Adrenal gland (tissue), 12 donors: ENCODE results near the gene KCNK17. TPM values are rescaled to one million over a fixed set of nuclear protein-coding genes. Genes with fewer than 3 reads are reported as not detected.
A peak's percentile ranks its signal among the peaks of the same experiment; 100 is the strongest.

Experiments
- DNase-seq, 7 donors: peaks; one replicate each; pipeline ENCODE4 v3.0.0-alpha.2; 2019 to 2020
- H3K27ac ChIP-seq, 5 donors: fragments of 200-600 bp; sonication (generic) in 4 of 5; 1 replicate in 3 of 5; 2 replicates in 2 of 5; pipeline versions ENCODE4 v1.5.1 to v1.8.0; 2016 to 2020; ENCODE audit warnings: mild to moderate bottlenecking in 1 of 5
- H3K27me3 ChIP-seq: fragments of 200-600 bp; 2 replicates; pipeline ENCODE4 v1.8.0; 2021
- H3K36me3 ChIP-seq, 2 donors: fragments of 200-600 bp; replicated peaks in 1 of 2; 1 replicate in 1 of 2; 2 replicates in 1 of 2; pipeline versions ENCODE4 v1.5.1 to v1.8.0; 2018 to 2022
- H3K4me1 ChIP-seq, 2 donors: fragments of 200-600 bp; replicated peaks in 1 of 2; 1 replicate in 1 of 2; 2 replicates in 1 of 2; pipeline versions ENCODE4 v1.5.1 to v1.8.0; 2018 to 2021
- H3K4me3 ChIP-seq, 4 donors: fragments of 200-600 bp; sonication (generic) in 3 of 4; one replicate each; pipeline ENCODE4 v1.5.1; 2016 to 2018
- H3K9me3 ChIP-seq, 3 donors: fragments of 200-600 bp; sonication (generic) in 1 of 3; replicated peaks in 1 of 3; 1 replicate in 2 of 3; 2 replicates in 1 of 3; pipeline versions ENCODE4 v1.5.1 to v1.8.0; 2016 to 2021
- CTCF ChIP-seq, 6 experiments: fragments of 450-650 bp in 4 of 6; fragments of 200-600 bp in 2 of 6; sonication (generic) in 1 of 6; IDR thresholded peaks; 1 replicate in 5 of 6; 2 replicates in 1 of 6; pipeline versions ENCODE4 v1.5.1 to v1.8.0; 2016 to 2021; ENCODE audit warnings: antibody characterized with exemption in 6 of 6, mild to moderate bottlenecking in 2 of 6, moderate library complexity in 1 of 6
- POLR2A ChIP-seq, 2 donors: fragments of 450-650 bp; IDR thresholded peaks; one replicate each; pipeline ENCODE4 v1.6.1; 2017; ENCODE audit warnings: antibody characterized with exemption in 2 of 2, mild to moderate bottlenecking in 2 of 2, moderate library complexity in 1 of 2
- WGBS, 4 donors: extraction: QIAGEN DNeasy Blood & Tissue Kit in 2 of 4; methylation state at CpG; one replicate each; pipeline versions ENCODE4 v1.1.5 to v1.1.7; 2013 to 2017; 5-methylcytosine and 5-hydroxymethylcytosine counted together
- intact Hi-C, 2 donors: fragments of 100-400 bp; cut with DNase I; formaldehyde crosslinking; loops; one replicate each; pipeline versions ENCODE4 v1.14.1 to v1.15.0; 2022 to 2023
- polyA plus RNA-seq, 3 donors: library from polyadenylated mRNA; stranded (reverse); fragments of 200-250 nt in 2 of 3; fragments of 350-450 nt in 1 of 3; fragmentation: Illumina TruSeq in 1 of 3; extraction: RNeasy Lipid Tissue Mini Kit (QIAGEN cat#74804) in 1 of 3; gene quantifications; one replicate each; pipeline ENCODE4 v1.2.3, GENCODE V29; 2013 to 2014
- total RNA-seq, 9 donors: library from RNA; depleted of rRNA in 4 of 9; stranded (reverse); fragments of >200 nt in 4 of 9; fragments of 120-200 nt in 1 of 9; fragmentation: NEBNext Ultra II Directional in 1 of 9; extraction: Animal tissue kit (Norgen Biotek cat#: 25700) in 1 of 9; gene quantifications; one replicate each; pipeline versions ENCODE4 v1.1.0 to v1.2.4, GENCODE V29; 2013 to 2023
- donor health status: healthy with polysubstance abuse.
- donor health status: Bipolar disorder and iron deficiency.
- donor health status: DM: yes; HTN: yes; CAD: no.
- donor health status: DM: no; HTN: no; CAD: no.
- donor health status: DM: no; HTN: no; CAD: no.
- donor health status: DM: yes; HTN: yes; CAD: no.

The KCNK17 gene
- total and polyA plus RNA-seq, 12 donors = 0.10 to 0.36 (median 0.14) TPM; not detected in 8

- intact Hi-C loops = loop anchor here in 1 of 2 donors (10.0 kb wide), 1 partner anchor 956 kb away; no protein-coding TSS in a partner anchor
- Histone ChIP-seq H3K27ac (no peak overlapping the region), H3K4me3 (no peak overlapping the region), H3K4me1 (no peaks in the 10 kb centered on the region), H3K36me3 (no peaks in the 10 kb centered on the region), H3K9me3 (no peaks in the 10 kb centered on the region), H3K27me3 (no peaks in the 10 kb centered on the region)
- WGBS, 4 donors = 84 to 92% (median 91%) methylated on average over 12 to 15 of the region's 15 CpGs
- no peak for TF ChIP-seq CTCF (IDR thresholded peaks at IDR 0.05)
- TF ChIP-seq POLR2A (IDR thresholded peaks at IDR 0.05) = no peak
- no peak for DNase-seq
Observed at GRCh38 chr6:39348740-39349139, 34.5 kb upstream of the KCNK17 start.

- Histone ChIP-seq H3K4me3 (no peak overlapping the region), H3K4me1 (peaks cover 0 to 5% of the 10 kb centered on the region in 2 donors), H3K27me3 (no peaks in the 10 kb centered on the region), H3K36me3 (no peaks in the 10 kb centered on the region), H3K9me3 (no peaks in the 10 kb centered on the region), H3K27ac (no peak overlapping the region)
- WGBS, 4 donors = 34 to 44% (median 36%) methylated on average over 7 to 9 of the region's 9 CpGs
- TF ChIP-seq CTCF (IDR thresholded peaks at IDR 0.05) (peak; percentile 75 to 87 (median 86)), POLR2A (IDR thresholded peaks at IDR 0.05) (no peak)
- DNase-seq = peak; percentile 64 to 91 (median 83)
- intact Hi-C loops = loop anchor here in 1 of 2 donors (10.0 kb wide), 1 partner anchor 957 kb away; no protein-coding TSS in a partner anchor
Observed at GRCh38 chr6:39347906-39348585, 33.8 kb upstream of the KCNK17 start.

- Histone ChIP-seq H3K36me3 (no peaks in the 10 kb centered on the region), H3K9me3 (no peaks in the 10 kb centered on the region), H3K27me3 (no peaks in the 10 kb centered on the region), H3K27ac (no peak overlapping the region), H3K4me3 (no peak overlapping the region), H3K4me1 (peaks cover 0 to 9% of the 10 kb centered on the region in 2 donors)
- WGBS, 4 donors = 76 to 88% (median 85%) methylated on average over 6 of the region's 6 CpGs
- no peak for DNase-seq
- intact Hi-C loops = loop anchor here in 1 of 2 donors (10.0 kb wide), 1 partner anchor 958 kb away; no protein-coding TSS in a partner anchor
- TF ChIP-seq POLR2A (IDR thresholded peaks at IDR 0.05) (no peak), CTCF (IDR thresholded peaks at IDR 0.05) (no peak)
Observed at GRCh38 chr6:39347206-39347605, 33.0 kb upstream of the KCNK17 start.

- Histone ChIP-seq H3K4me1 (peaks cover 5 to 13% of the 10 kb centered on the region in 2 donors), H3K9me3 (no peaks in the 10 kb centered on the region), H3K4me3 (no peak overlapping the region), H3K27ac (no peak overlapping the region), H3K36me3 (no peaks in the 10 kb centered on the region), H3K27me3 (no peaks in the 10 kb centered on the region)
- no peak for TF ChIP-seq POLR2A (IDR thresholded peaks at IDR 0.05)
- no peak for TF ChIP-seq CTCF (IDR thresholded peaks at IDR 0.05)
- intact Hi-C loops = loop anchor here in 1 of 2 donors (10.0 kb wide), 1 partner anchor 960 kb away; no protein-coding TSS in a partner anchor
- DNase-seq = no peak
- WGBS, 4 donors = 85 to 92% (median 90%) methylated on average over 3 to 7 of the region's 7 CpGs
Observed at GRCh38 chr6:39344821-39345280, 30.6 kb upstream of the KCNK17 start.
